ENCODE data around the gene TRIM46.
"Not testable (repeated sequence)": the region's sequence is repeated elsewhere in the genome, so short reads cannot be mapped to it uniquely, and the experiment has no call there.

TRIM46 gene

GRCh38 chr1:155206891-155207805 lies 33.5 kb downstream of the TRIM46 start:
- peak; percentile 95 for DNase-seq (ENCODE audit: low spot score)

GRCh38 chr1:155207806-155208540 lies 34.3 kb downstream of the TRIM46 start, which contains the start of gene THBS3:
Gene THBS3 (minus strand): TSS chr1:155207897. CDS start chr1:155207876, 21 bp downstream.
- DNase-seq (ENCODE audit: low spot score) = no peak

- peak; percentile 94 for DNase-seq (ENCODE audit: low spot score)
These were observed 35.1 kb downstream of the TRIM46 start, which contains the start of gene MTX1 for GRCh38 chr1:155208541-155209311. Gene MTX1 (plus strand): TSS chr1:155208695. CDS start chr1:155208805, 110 bp downstream.

GRCh38 chr1:155209312-155209721 lies 35.7 kb downstream of the TRIM46 start:
- no peak for DNase-seq (ENCODE audit: low spot score)

GRCh38 chr1:155210314-155211104 lies 36.9 kb downstream of the TRIM46 start:
- no peak for DNase-seq (ENCODE audit: low spot score)

- DNase-seq (ENCODE audit: low spot score) = not testable (repeated sequence)
These were observed 37.9 kb downstream of the TRIM46 start for GRCh38 chr1:155211381-155212050.

GRCh38 chr1:155212051-155212440 lies 38.4 kb downstream of the TRIM46 start:
- not testable (repeated sequence) for DNase-seq (ENCODE audit: low spot score)

GRCh38 chr1:155214702-155215101 lies 41.1 kb downstream of the TRIM46 start:
- DNase-seq (ENCODE audit: low spot score) = peak; percentile 22

- DNase-seq (ENCODE audit: low spot score) = peak; percentile 32
These were observed 45.4 kb downstream of the TRIM46 start for GRCh38 chr1:155218854-155219591.

GRCh38 chr1:155219592-155220031 lies 46.0 kb downstream of the TRIM46 start:
- peak; percentile 21 for DNase-seq (ENCODE audit: low spot score)

GRCh38 chr1:155220211-155220965 lies 46.7 kb downstream of the TRIM46 start:
- not testable (repeated sequence) for DNase-seq (ENCODE audit: low spot score)

- DNase-seq (ENCODE audit: low spot score) = no peak
These were observed 49.4 kb downstream of the TRIM46 start for GRCh38 chr1:155223047-155223446.

- not testable (repeated sequence) for DNase-seq (ENCODE audit: low spot score)
These were observed 51.7 kb downstream of the TRIM46 start for GRCh38 chr1:155225404-155225759.

GRCh38 chr1:155226188-155226909 lies 52.7 kb downstream of the TRIM46 start:
- DNase-seq (ENCODE audit: low spot score) = peak; percentile 88

- no peak for DNase-seq (ENCODE audit: low spot score)
These were observed 53.2 kb downstream of the TRIM46 start for GRCh38 chr1:155226910-155227260.

- peak; percentile 99 for DNase-seq (ENCODE audit: low spot score)
These were observed 53.8 kb downstream of the TRIM46 start for GRCh38 chr1:155227261-155228095.

- no peak for DNase-seq (ENCODE audit: low spot score)
These were observed 54.4 kb downstream of the TRIM46 start for GRCh38 chr1:155228096-155228427.

GRCh38 chr1:155231302-155231701 lies 57.7 kb downstream of the TRIM46 start:
- not testable (repeated sequence) for DNase-seq (ENCODE audit: low spot score)
